HG02970 (cell line): ENCODE measurements around the gene ZKSCAN3.
A peak's percentile ranks its signal among the peaks of the same experiment; 100 is the strongest.
"Not testable (repeated sequence)": the region's sequence is repeated elsewhere in the genome, so short reads cannot be mapped to it uniquely, and the experiment has no call there.

Experiments used
- ATAC-seq: cut with Tn5 transposase; IDR thresholded peaks from one replicate; pipeline ENCODE4 v1.9.1; 2021; ENCODE audit warnings: mild to moderate bottlenecking, moderate library complexity, moderate number of reproducible peaks; ENCODE audit not compliant: unreplicated experiment, low FRiP score

ZKSCAN3 gene

DNA sequence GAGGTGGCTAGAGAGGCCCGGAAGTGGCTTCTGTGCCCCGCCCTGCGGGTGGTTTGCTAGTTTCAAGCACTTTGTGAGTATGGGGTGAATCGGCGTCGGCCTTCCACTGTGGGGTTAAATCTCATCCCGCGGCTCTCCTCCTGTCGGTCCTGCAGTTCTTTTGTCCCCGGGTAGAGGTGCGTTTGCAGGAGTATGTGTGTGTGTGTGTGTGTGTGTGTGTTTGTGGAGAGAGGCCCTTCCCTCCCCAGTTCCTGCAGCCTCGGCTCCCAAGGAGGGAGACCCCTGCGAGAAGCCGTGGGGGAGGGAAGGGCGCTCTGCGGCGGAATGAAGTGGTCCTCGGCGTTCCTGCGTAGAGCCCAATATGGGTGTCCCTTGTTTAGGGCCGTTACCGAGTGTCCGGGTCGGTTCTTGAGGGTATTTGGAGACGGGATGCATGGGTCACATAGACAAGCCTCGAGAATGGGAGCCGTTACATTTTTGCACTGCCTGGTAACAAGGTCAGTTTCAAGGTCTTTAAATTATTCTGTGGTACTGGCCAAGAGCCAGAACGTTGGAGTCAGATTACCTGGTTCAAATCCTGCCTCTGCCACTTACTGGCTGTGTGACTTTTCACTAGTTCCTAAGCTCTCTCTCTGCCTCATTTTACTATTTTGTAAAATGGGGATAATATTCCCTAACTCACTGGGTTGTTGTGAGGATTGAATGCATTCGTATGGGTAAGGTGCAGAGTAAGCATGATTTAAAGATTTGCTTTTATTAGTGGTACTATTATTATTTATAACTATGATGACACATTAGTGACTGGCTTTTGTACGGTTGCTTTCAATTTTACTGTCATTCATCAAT, at the start of gene ZKSCAN3:
Gene ZKSCAN3, plus strand, starts transcription at position 56 of the 846 bp plus-strand sequence. CDS start 9,640 bp downstream, outside the sequence.
- no peak for ATAC-seq

DNA sequence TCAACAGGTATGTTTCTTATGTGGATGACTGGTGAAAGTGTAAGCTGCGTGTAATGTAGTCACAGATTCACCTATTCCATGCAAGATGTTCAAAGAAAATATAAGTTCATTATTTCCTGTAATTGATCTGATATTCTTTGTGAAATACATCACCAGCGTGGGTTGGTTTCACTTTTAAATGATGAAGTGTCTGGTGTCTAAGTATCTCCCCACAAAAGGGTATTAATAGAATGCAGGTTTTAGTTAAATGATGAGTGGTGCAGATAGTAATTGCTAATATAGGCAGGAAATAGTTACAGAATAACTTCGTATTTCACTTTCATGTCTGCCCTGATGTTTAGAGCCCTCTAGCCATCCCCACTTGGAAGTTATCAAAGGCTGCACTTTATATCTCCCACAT, 46.2 kb upstream of the ZKSCAN3 start:
- ATAC-seq: peak; percentile 62

DNA sequence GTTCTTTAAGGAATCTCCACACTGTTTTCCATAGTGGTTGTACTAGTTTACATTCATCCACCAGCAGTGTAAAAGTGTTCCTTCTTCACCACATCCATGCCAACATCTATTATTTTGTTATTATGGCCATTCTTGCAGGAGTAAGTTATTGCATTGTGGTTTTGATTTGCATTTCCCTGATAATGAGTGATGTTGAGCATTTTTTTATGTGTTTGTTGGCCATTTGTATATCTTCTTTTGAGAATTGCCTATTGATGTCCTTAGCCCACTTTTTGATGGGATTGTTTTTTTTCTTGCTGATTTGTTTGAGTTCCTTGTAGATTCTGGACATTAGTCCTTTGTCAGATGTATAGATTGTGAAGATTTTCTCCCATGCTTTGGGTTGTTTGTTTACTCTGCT, 43.4 kb upstream of the ZKSCAN3 start:
- ATAC-seq: not testable (repeated sequence)

GRCh38 chr6:28311139-28311823, 38.5 kb upstream of the ZKSCAN3 start:
- ATAC-seq: no peak

DNA sequence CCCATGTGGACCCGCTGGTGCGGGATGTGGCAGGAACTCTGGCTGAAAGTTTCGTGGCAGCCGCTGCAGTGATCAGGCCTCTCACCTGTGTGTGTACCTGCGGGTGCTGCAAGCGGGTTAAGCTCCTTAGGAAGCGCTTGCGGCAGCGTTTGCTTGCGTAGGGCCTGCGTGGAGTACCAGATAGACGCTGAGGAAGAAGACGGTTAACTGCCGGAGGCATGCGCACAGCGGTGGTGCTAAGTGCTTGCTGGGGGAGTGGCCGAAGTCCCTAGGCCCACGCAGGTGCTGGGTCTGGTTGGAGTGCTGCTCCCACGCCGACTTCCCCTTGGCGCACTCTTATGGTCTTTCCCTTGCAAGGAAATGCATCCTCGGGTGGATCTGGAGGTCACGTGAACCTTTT, 36.8 kb upstream of the ZKSCAN3 start:
- no peak for ATAC-seq

DNA sequence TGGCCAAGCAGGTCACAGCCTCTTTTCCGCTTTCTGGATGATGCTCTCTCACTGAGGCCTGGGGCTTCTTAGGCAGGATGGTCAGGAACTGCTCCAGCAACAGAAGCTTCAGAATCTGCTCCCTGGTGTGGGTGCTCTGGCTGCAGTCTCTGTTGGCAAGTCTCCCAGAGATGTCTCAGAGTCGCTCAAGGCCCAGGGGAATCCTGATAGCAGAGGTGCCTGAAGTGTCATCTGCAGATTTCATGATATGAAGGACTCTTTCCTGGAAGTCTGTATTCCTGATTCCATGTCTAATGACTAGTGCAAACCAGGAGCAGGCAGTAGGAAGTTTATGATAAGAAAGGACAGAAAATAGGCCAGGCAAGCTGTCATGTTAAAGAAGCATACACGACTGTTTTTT, 34.1 kb upstream of the ZKSCAN3 start:
- ATAC-seq: no peak

- not testable (repeated sequence) for ATAC-seq
These were observed 31.9 kb upstream of the ZKSCAN3 start for GRCh38 chr6:28317866-28318265.

DNA sequence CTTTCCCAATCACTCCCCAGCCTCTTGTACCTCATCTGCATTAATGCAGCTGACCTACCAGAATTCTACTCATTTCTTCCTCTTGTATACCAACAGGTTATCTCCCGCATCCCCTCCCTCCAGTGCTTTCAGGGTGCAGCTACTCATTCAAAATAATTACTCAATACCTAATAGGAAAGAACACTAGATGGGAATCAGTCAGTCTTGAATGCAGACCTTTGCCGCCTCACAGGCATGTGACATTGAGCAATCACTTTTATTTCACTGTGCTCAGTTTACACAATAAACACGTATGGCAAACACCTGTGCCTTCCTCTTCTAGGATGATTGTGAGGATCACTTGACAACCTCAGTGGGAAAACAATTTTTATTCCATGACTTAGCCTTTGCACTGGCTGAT, 27.1 kb upstream of the ZKSCAN3 start:
- no peak for ATAC-seq

GRCh38 chr6:28323813-28324424, 25.8 kb upstream of the ZKSCAN3 start:
- ATAC-seq: no peak

DNA sequence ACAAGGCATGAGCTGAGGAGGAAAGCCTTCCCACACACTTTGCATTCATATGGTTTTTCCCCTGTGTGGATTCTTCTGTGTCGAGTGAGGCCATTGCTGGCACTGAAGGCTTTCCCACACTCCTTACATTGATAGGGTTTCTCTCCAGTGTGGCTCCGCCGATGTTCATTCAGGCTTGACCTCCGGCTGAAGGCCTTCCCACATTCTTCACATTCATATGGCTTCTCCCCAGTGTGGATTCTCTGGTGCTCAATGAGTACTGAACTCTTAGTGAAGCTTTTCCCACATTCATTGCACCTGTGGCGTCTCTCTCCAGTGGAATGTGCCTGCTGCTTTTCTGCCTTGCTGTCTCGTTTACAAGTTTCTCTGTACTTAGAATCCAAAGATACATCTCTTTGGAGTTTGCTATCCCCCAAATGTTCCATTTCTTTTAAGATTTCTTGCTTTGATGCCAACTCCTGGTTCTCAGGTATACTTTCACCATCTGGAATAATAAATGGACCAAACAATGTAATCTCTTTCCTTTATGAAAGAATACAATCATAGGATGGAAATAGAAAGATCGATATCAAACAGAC, 23.3 kb upstream of the ZKSCAN3 start:
- no peak for ATAC-seq

GRCh38 chr6:28330041-28330440, 19.7 kb upstream of the ZKSCAN3 start:
- ATAC-seq: no peak

DNA sequence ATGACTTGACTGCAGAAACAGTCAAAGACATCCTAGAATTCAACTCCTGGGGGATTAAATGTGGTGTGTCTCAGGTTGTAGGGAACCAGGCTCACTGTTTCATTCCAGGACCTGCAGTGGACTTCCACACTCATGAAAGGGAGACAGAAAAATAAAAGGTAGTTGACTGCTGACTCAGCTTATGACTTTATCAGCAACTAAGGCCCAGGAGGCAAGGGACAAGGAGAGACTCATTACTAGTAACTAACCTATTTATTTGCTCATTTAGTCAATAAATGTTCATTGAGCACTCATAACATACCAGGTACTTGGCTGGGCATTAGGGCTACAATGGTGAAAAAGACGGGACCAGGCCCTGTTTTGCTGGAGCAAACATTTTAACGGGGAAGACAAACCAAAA, 16.7 kb upstream of the ZKSCAN3 start:
- no peak for ATAC-seq

DNA sequence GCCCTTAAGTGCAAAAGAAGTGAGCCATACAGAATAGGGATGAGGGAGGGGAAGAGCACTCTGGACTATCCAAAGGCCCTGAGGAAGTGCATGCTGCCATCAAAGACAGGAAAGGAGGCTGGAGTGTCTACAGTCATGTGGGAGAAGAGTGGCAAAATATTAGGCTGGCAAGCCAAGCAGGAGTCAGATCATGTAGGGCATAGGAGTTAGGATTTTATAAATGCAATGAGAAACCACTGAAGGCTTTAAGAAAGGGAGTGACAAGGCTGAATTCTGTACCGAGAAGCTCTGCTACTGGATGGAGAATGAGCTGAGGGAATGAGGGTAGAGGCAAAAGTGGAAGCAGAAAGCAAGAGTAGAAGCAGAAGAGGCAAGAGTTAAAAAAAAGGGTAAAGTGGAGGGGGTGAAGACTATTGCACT, 16.1 kb upstream of the ZKSCAN3 start:
- ATAC-seq: no peak

DNA sequence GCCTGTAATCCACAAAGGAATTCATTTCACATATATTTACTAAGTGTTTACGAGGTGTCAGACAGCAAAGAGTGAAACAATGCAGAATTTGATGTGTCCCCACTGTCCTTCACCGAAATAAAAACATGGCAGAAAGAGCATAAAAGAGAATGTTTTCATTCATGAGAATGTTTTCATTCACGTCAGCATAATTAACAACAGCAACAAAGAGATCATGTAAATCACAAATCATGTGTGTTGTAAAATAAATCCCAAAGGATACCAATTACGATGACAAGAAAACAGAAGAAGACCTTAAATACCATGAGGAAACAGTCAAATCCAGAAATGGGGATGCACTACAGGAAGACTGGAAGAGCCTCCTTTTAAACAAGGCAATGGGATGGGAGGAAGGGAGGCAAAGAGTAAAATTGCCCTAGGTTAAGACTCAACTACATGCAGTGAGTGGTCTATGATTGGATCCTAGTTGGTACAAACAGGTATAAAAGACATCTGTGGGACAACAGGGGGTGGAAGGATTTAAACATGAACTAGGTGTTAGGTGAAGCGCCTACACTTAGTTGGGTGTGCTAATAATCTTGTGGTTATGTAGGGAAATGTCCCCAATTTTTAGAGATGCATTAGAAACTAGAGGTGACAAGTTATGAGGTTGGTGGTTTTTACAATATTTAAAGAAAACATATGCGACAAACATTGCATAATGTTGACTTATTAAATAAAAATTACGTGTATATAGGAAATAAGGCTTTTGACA, 15.3 kb upstream of the ZKSCAN3 start:
- ATAC-seq: no peak

DNA sequence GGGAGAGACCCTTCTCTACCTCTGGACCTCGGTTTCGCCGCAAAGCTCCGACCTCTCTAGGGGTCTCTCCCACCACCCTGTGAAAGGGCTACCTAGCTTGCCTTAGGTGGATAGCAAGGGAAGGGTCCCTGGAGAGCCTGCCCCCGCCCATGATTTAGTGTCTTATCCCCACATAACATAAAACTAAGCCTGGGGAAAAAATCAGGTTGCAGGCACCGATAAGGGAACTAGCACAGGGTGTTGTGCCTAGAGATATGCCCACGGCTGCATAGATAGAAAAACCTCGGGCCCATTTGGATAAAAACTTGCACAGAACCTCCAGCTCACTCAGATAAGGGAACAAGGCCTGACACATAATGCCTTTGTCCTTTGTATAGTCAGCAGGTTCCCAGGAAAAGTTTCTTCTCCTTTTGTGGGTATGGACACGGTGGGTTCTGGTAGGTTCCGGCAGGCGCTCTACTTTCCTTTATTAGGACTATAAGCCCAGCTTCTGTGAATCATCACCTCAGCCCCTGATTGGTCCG, 14.6 kb upstream of the ZKSCAN3 start:
- ATAC-seq: no peak

DNA sequence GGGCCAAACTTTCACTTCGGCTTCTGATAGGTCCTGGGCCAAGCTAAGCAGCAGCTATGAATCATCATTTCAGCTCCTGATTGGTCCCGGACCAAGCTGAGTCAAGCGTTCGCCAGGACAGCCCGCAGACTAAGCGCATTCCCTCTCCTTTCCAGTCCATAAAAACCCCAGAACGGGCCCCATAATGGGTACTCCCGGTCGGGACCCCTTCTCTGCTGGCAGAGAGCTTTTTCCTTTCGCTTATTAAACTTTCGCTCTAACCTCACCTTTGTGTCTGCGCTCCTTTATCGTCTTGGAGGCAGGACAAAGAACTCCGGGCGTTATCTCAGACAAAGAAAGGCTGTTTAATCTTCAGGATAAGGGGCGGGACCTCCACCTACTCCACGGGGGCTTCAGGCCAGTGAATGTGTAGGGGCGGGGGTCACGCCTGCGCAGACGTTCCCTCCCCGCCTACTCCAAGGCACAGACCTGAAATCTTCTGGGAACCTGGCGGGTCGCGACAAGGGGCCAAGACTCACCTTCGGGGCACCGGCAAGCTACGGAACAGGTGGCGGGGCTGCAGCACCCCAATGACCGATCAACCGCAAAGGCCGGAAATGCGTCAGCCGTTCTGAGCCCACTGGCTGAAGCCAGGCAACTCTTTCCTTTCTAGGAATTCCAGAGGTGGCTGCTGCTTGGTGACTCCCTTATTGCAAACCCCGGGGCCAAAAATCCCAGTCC, 14.0 kb upstream of the ZKSCAN3 start, which contains the start of gene ZSCAN31:
Gene ZSCAN31, minus strand, starts transcription at position 585 of the 720 bp plus-strand sequence. CDS start 6,465 bp downstream, outside the sequence.
- peak; percentile 78 for ATAC-seq

DNA sequence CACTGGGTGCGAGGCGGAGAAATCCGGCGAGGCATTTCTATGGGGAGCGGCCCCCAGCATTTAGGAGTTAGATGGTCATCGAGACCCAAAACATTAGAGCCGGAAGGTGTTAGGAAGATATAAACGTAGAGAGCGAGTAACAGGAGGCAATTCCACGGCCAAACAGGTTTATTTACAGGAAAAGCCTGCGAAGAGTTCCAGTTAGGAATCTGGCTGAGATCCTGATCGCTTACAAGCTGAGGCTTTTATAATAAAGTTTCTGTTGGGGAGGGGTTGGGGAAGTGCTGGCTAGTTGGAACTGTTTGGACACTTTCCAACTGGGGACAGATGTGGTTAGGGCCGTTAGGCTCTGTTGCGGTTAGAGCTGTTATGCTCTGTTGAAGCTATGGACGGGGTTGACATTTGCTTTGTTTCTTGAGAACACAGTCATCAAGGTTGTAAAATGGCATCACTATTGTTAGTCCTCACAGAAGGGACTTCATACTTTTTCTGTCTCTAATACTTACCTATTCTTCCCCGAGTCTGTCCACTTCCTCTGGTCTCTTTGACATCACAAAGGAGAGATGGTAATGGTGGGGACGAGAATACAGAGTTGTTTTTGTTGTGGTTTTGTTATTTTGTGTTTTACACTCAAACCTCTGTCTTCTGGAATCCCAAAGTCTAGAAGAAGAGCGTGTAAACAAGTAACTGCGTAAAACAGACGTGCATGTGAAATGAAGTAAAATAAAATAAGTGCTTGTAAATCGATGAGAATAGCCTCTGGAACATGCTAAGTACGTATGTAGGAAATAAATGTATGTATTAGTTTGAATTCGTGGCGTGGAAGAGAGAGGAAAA, 13.2 kb upstream of the ZKSCAN3 start:
- no peak for ATAC-seq

- no peak for ATAC-seq
These were observed 12.6 kb upstream of the ZKSCAN3 start for GRCh38 chr6:28337121-28337520.
